GM21447 (cell line): Measurements from ENCODE around the gene AMD1.

Experiments used
- ATAC-seq: cut with Tn5 transposase; IDR thresholded peaks from one replicate; pipeline ENCODE4 v1.9.1; 2021; ENCODE audit not compliant: unreplicated experiment

Gene AMD1

DNA sequence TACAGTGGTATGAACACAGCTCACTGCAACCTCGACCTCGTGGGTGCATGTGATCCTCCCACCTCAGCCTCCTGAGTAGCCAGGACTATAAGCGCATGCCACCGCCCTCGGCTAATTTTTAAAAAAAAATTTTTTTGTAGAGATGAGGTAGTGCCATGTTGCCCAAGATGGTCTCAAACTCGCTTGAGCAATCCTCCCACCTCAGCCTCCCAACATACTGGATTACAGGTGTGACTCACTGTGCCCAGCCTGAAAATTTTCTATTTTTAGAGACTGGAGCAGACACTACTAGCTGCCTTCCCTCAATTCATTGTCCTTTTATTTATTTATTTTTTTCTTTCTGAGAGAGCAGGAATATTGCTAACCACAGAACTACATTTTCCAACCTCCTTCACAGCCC, 63.6 kb downstream of the AMD1 start:
- ATAC-seq = no peak

DNA sequence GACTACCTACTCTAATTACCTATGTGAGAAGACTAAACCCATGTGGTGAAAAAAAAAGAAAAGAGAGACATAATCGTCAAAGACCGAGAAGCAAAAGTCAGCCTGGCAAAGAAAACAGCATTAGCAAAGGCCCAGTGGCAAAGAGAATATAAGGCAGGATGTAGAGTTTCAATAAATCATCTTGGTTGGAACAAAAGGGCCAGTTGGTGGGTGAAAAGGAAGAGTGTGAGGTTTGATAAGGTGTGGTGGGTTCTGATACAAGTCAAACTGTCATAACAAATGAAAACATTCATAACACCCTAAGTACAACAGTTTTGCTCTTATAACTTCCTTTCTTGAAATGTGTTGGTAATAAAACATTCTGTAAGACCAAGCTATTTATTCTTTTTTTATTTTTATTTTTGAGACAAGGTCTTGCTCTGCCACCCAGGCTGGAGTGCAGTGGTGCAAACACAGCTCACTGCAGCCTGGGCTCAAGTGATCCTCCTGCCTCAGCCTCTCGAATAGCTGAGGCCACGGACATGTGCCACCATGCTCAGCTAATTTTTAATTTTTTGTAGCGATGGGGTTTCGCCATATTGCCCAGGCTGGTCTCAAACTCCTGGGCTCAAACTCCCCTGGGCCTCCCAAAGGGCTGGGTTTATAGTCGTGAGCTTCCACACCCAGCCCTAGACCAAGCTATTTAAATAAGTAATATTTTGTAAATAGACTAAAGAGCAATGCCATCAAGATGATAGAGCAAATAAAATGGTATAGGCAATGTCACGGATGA, 65.0 kb downstream of the AMD1 start:
- ATAC-seq = no peak

DNA sequence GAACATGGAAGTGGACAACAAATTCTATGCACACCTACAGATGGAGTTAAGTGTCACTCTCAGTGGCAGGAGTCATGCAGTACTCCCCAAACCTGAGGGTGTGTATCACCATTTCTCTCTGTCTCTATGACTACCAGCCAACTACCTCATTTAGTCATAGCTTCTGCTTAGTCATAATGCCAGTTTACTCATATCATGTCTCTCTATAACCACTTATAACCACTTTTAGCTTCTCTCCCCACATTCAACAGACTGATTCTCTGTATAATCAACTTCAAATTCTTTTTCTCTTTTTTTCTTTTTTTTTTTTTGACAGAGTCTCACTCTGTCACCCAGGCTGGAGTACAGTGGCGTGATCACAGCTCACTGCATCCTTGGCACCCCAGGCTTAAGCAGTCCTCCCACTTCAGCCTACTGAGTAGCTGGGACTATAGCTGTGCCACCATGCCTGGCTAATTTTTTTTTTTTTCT, 70.1 kb downstream of the AMD1 start:
- ATAC-seq = peak; percentile 100
